Measurements from ENCODE around the gene SPNS2.

DNA sequence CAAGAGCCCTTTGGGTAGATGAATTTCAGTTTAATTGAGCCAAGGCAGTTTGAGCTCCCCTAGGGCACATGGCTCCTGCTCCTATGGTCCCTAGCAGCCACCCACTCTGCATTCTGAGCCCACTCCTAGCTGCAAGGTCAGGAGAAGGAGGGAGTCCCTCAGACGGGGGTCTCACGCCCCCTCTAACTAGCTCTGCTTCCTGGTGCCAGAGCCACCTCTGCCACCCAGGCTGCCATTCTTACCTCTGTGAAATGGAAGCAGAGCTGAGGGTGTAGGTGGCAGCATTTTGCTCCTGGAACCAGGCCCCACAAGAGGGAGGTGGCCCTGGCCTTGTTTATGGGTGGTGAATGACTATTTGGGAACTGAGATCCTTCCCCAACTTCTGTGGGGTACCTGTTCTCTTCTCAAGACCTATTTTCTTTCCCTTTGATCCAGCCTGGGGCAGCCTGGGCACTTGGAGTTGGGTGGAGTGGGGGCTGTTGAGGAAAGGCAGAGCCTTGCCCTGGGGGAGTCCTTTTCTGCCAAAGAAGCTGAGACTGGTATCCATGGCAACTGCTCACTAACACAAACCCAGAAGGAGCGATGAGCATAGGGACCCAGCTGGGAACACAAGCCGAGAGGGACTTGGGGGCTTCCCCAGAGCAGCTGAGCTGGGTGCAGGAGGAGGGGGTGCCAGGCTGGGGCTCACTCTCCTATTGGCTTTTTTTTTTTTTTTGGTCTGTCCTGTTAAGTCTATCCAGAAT, 4.8 kb downstream of the SPNS2 start:
- no peak for TF ChIP-seq MXI1 (IDR thresholded peaks at IDR 0.05; ENCODE audit: low read depth, low read length)
- TF ChIP-seq, protein P1, sequence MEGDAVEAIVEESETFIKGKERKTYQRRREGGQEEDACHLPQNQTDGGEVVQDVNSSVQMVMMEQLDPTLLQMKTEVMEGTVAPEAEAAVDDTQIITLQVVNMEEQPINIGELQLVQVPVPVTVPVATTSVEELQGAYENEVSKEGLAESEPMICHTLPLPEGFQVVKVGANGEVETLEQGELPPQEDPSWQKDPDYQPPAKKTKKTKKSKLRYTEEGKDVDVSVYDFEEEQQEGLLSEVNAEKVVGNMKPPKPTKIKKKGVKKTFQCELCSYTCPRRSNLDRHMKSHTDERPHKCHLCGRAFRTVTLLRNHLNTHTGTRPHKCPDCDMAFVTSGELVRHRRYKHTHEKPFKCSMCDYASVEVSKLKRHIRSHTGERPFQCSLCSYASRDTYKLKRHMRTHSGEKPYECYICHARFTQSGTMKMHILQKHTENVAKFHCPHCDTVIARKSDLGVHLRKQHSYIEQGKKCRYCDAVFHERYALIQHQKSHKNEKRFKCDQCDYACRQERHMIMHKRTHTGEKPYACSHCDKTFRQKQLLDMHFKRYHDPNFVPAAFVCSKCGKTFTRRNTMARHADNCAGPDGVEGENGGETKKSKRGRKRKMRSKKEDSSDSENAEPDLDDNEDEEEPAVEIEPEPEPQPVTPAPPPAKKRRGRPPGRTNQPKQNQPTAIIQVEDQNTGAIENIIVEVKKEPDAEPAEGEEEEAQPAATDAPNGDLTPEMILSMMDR (IDR thresholded peaks at IDR 0.05), result no peak
- TF ChIP-seq NRF1 (IDR thresholded peaks at IDR 0.05; ENCODE audit: low read depth, low read length), result no peak
- no peak for TF ChIP-seq POLR2AphosphoS5 (IDR thresholded peaks at IDR 0.05; ENCODE audit: low read depth, low read length)
- TF ChIP-seq, protein P2, sequence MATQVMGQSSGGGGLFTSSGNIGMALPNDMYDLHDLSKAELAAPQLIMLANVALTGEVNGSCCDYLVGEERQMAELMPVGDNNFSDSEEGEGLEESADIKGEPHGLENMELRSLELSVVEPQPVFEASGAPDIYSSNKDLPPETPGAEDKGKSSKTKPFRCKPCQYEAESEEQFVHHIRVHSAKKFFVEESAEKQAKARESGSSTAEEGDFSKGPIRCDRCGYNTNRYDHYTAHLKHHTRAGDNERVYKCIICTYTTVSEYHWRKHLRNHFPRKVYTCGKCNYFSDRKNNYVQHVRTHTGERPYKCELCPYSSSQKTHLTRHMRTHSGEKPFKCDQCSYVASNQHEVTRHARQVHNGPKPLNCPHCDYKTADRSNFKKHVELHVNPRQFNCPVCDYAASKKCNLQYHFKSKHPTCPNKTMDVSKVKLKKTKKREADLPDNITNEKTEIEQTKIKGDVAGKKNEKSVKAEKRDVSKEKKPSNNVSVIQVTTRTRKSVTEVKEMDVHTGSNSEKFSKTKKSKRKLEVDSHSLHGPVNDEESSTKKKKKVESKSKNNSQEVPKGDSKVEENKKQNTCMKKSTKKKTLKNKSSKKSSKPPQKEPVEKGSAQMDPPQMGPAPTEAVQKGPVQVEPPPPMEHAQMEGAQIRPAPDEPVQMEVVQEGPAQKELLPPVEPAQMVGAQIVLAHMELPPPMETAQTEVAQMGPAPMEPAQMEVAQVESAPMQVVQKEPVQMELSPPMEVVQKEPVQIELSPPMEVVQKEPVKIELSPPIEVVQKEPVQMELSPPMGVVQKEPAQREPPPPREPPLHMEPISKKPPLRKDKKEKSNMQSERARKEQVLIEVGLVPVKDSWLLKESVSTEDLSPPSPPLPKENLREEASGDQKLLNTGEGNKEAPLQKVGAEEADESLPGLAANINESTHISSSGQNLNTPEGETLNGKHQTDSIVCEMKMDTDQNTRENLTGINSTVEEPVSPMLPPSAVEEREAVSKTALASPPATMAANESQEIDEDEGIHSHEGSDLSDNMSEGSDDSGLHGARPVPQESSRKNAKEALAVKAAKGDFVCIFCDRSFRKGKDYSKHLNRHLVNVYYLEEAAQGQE (IDR thresholded peaks at IDR 0.05; ENCODE audit: low read depth, low read length), result no peak

All from SK-N-SH (cell line).